ENCODE measurements around the gene MAP3K3.
A peak's percentile ranks its signal among the peaks of the same experiment; 100 is the strongest.
"Not testable (repeated sequence)": the region's sequence is repeated elsewhere in the genome, so short reads cannot be mapped to it uniquely, and the experiment has no call there.

The MAP3K3 gene

DNA sequence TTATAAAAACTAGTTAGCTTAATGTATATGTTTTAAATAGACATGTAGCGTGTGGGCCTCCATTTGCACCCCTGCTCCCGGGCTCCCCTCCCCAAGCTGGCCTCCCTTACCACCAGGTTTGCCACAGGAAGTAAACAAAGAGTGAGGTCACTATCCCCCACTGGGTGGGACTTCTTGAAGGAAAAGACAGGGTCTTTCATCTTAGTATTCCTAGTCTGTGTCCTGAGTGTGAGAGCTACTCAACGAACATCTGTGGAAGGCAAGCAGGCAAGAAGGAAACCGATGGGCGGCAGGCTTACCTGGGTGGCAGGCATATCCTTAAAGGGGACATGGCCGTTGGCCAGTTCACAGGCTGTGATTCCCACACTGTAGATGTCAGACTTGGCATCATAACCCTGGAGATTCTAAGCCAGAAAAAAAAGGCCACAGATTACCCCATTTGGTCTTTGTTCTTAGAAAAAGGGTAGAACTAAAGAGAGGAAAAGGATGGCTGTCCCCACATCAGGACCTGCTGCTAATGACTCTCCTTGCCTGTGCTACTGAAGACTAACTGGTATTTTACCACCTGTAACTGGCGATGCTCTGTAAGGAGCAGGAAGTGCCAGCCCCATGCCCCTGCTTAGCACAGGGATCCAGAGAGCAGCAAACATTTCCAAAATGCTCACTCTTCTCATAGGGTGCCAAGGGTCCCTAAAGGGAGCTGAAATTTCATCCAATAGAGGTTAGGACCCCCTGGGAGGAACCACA lies 84.3 kb downstream of the MAP3K3 start:
- DNase-seq: peak in 1 of 2 donors; percentile 34

DNA sequence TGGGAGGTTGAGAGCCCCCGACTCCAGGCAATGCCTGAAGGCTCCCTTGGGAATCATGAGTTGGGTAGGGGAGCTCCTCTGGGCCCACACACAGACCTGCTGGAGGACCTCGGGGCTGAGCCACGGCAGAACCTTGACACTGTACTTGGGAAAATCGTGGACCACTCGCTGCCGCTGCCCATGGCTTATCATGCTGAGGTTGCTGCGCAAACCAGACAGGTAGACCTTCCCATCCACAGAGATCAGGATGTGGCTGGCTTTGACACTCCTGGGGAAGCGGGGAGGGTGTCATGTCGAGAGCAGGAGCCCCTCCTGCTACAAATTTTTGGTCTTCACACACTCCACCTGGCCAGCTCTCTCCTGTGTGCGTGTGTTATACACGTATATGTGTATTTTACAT lies 84.9 kb downstream of the MAP3K3 start:
- DNase-seq: peak; percentile 20 to 50

- DNase-seq: no peak
Observed at GRCh38 chr17:63709110-63709509, 86.9 kb downstream of the MAP3K3 start.

DNA sequence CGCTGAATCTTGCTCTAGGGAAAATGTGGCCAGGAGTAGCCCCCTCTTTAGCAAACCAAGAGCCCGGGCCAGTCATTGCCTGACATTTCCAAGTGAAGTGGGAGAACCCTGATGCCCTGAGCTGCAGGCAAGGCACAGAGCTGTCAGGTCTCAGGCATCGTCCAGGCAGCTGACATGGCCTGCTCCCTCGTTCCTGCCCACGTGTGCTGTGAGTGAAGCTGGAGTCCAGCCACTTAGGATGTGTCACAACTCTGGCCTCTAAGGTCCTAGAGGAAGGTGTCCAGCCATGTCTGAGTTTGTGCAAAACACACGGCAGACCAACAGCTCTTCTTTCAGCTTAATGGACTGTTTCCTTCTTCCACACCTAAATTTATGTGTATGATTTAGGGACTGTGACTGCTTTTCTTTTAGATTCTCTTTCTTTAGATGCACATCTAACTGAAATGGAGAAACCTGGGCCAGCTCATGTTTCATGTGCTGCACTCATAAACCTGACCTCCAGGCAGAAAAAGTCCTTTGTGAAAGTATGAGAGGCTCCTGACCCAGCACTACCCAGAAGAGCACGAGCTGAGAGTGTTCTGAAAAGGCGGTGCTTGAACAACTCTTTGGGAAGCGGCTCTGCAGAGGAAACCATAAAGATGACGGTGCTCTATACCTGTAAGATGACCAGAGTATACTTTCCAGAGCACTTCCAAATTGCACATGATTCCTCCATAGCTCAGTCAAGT lies 92.5 kb downstream of the MAP3K3 start:
- DNase-seq: no peak

DNA sequence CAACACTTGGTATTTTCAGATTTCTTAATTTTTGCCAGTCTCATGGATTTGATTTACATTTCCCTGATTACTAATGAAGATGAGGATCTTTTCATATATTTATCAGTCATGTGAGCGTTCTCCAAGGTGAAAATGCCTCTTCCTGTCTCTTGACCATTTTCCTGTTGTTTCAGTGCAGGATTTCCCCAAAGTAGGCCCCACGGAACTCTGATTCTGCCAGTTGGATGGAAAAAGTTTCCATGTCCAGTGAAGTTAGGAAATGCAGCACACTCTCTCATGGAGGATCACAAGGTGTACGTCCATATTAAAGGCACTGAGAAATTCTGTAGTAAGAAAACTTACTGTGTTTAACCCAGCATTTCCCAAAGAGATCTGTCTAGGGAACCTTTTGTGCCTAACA lies 94.2 kb downstream of the MAP3K3 start:
- no peak for DNase-seq

DNA sequence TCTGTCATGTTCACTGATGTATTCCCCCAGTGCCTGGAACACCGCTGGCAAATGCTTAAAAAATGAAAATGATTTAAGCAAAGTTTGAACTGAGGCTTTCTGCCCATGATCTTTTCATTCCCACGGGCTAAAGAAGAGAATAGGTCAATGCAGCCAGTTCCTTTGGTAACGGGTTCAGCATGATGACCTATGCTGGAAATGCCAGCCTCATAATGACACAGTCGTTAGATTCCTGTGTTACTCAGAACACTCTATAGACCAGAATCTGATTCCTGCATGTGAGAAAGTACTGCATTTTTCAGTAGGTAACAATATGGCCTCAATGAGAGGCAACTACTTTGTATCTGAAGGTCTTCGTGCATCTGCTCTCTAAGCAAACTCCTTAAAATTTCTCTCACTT lies 96.8 kb downstream of the MAP3K3 start:
- DNase-seq: no peak

- DNase-seq: not testable (repeated sequence)
Observed at GRCh38 chr17:63720194-63720593, 98.0 kb downstream of the MAP3K3 start.

GRCh38 chr17:63722403-63722802 lies 100.2 kb downstream of the MAP3K3 start:
- DNase-seq: no peak

- DNase-seq: no peak
Observed at GRCh38 chr17:63735691-63736090, 113.5 kb downstream of the MAP3K3 start.

DNA sequence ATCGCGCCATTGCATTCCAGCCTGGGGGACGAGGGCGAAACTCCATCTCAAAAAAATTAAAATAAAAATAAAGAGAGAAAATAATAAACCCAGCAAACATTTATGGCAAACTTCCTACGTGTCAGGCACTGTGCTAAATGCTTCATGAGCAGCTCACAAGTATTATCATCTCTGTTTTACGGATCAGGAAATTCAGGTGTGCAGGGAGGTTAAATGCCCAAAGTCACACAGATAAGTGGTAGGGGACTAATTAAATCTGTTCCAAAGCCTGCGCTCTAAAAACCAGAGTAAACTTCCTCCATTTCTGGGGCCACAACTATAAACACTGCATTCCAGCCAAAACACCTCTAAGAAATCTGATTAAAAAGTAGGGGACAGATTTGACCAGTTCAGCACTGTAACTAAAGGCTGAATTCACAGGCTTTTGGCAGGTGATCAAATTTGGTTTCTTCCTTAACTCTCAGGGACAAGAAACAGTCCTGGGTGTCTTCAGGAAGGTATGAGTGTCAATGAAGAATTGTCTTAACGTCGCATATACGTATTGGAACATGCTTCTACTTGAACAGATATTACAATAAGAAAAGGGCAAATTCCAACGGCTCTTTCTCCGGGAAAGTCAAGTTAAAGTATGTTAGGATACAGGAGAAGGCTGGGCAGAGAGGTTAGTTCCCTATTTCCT lies 118.4 kb downstream of the MAP3K3 start:
- no peak for DNase-seq

- DNase-seq: no peak
Observed at GRCh38 chr17:63741143-63741407, 118.9 kb downstream of the MAP3K3 start.

DNA sequence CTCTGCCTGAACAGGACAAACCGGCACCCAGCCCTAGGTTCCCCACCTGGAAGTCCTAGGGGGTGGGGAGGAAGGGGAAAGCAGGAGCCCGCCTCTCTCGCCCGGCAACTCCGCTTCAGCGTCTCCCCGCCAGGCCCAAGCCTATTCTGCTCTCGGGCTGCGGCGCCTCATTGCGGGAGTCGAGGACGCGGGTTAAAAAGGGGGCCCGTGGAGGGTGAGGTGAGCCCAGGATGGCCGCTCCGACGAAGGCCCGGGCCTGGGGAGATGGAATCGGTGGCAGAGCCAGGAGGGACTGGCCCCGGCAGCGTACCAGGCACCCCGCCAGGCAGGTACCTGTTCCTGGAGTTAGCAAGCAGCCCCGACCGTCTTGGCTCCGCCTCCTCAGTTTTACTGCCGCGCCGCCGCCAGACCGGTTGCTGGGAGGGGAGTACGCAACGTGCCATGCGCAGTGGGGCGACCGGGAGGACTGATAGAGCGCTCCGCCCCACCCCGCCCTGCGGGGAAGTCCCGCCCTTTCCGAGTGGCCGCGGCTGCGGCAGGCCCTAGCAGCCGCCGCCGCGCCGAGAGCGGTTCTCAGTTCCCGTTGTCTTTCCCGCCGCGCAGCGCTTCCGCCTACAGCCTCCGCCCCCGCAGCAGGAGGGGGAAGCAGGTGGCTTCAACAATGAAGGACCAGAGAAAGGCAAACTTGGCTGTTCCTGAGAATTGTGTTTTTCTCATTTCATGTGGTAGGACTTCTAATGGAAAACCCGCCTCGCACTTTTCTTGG lies 119.4 kb downstream of the MAP3K3 start, which contains the start of gene STRADA:
TSS of gene STRADA (minus strand) at position 392 of the 766 bp plus-strand sequence. CDS start 13,430 bp downstream, outside the sequence.
- DNase-seq: peak; percentile 99

Measured in CD4-positive, alpha-beta T cell treated with Interleukin-4 for 1 hour (primary cell).